Activated CD4-positive, alpha-beta T cell treated with anti-CD3 and anti-CD28 coated beads, Interleukin-2, amount 50 U/mL, for 4 hours (primary cell): ENCODE results near the gene B4GALNT2.

Experiments used
- DNase-seq, 2 experiments: peaks; one replicate each; pipeline ENCODE4 v3.0.0-alpha.2; 2020

B4GALNT2 gene

DNA sequence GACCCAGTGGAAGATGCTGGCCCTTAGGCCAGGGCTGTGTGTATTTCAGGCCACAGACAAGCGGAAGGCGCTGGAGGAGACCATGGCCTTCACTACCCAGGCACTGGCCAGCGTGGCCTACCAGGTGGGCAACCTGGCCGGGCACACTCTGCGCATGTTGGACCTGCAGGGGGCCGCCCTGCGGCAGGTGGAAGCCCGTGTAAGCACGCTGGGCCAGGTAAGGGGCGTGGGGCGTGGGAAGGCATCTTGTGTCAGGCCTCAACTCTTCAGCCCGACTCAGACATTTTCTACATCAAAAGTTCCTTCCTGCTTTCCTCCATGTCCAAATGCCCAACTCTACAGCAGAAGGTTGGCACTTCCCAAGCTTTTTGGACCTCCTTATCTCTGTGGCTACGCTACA, 83.9 kb downstream of the B4GALNT2 start:
- DNase-seq = no peak

GRCh38 chr17:49216953-49217650, 84.5 kb downstream of the B4GALNT2 start:
- no peak for DNase-seq

DNA sequence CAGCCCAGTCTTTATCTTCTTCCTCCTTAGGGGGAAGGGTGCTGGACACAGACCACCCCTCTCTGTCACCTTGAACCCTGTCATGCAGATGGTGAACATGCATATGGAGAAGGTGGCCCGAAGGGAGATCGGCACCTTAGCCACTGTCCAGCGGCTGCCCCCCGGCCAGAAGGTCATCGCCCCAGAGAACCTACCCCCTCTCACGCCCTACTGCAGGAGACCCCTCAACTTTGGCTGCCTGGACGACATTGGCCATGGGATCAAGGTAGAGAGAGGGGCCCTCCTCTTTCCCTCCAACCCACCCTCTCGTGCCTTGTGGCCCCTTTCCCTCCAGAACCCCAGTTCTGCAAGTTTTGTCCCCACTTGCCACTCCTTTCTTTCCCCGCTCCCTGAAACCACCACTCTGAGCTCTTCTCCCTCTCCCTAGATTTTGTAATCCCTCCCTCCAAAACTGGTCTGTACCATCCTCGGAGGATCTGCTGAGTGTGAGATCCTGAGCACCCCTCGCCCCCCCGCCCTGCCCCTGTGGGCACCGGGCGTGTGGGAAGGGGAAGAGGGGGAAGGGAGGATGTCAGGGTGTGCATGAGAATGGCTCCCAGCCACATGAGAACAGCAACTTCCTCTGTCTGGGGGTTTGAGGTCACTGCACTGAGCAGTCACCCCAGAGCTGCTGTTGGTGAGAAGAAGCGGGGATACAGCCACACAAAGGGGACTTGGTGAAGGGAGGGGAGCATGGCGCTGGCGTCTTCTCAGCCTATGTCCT, 85.3 kb downstream of the B4GALNT2 start:
- DNase-seq = peak; percentile 35 to 43

DNA sequence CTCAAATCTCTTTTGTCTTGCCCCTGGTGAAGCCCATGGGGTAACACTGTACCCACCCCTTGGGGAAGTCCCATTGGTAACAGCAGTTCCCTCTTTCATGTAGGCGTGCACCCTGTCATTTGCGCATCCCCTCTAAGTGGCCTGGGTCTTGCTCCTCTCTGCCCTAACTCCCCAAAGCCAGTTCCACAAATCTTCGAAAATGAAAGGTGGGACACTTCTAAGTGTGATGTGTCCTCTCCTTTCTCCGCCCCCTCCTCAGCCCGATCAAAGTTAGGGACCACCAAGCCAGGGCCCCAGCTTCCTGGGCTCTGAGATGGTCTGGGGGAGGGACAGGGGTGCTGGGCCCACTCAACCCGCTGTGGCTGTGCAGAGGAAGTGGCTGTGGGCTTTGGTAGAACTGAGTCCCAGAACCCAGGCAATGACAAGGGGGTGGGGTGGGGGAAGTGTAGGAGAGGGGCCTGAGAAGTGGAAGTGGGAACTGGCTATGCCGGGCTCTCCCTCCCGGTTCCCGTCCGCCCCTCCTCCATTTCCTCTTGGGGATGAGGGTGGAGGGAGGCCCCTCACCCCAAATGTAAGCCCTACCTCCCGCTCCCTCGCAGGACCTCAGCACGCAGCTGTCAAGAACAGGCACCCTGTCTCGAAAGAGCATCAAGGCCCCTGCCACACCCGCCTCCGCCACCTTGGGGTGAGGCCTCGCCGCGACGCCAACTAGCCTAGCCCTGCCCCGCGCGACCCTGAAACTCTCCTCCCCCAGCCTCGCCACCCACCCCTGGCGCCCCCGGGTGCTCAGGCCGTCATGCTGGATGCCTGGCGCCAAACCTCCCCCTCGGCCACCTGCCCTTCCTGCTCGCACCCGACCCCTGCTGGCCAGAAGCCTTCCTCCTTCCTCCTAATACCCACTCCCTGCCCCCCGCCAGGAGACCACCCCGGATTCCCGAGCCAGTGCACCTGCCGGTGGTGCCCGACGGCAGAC, 86.7 kb downstream of the B4GALNT2 start:
- DNase-seq = no peak

DNA sequence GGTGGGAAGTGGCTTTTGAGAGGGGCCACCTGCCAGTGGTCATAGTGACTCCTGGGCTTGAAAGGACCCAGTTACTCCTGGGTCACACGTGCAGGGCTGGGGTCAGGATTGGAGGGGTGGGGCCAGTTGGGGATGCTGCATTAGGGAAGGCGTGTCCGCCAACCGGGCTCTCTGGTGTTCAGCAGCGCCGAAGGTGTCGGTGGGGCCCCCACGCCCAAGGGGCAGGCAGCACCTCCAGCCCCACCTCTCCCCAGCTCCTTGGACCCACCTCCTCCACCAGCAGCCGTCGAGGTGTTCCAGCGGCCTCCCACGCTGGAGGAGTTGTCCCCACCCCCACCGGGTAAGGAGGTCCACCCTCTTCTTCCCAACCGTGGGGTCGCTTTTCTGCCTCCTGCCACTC, 87.4 kb downstream of the B4GALNT2 start:
- DNase-seq = no peak

DNA sequence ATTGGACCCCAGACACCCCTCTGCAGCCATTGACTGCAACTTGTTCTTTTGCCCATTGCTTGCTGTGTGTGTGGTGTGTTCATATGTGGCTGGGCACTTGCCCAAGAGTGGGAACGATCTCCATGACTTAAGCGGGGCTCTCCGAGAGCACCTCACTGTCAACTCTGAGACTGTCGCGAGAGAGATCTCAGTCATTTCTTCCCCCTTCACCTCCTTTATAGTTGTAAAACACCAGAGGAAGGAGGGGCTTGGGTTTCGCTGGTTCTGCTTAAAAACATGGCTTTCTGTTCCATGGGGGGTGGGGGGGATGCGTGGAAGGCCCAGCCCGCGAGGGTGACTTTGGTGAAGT, 90.6 kb downstream of the B4GALNT2 start:
- DNase-seq = no peak

- DNase-seq = peak; percentile 56 to 70
These were observed 91.1 kb downstream of the B4GALNT2 start for GRCh38 chr17:49223517-49224197.

GRCh38 chr17:49224198-49224996, 91.8 kb downstream of the B4GALNT2 start:
- peak; percentile 30 to 31 for DNase-seq

GRCh38 chr17:49224997-49225337, 92.4 kb downstream of the B4GALNT2 start:
- no peak for DNase-seq

DNA sequence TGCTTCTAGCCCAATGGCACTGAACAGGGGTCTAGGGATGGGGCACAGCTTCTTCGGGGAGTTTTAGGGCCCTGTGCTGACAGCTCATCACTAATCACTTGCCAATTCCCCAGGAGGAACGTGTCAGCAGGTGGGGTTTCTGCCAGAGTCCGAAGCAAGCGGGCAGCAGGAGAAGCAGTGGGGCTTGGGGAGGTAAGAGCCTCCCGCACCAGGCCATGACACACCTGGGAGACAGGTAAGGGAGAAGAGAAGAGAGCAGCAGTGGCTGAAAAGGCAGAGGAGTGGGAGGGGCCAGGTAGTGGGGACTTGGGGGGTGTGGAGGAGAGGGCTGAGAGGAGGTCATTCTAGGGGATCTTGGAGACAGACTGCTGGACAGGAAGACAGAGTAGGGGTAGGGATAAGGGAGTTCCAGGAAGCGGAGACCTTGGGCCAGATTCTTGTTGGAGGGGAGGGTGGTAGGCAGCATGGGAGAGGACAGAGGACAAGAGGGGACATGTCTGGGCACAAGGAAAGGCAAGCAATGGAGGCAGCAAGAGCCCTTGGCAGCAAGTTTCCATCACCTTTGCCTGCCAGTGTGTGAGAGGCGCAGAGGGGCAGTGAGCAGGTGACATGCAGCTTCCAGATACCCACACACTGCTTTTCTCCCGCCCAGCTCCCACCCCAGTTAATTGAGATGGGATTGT, 93.1 kb downstream of the B4GALNT2 start:
- no peak for DNase-seq
